ENCODE results near the gene SHISA7. TPM values are rescaled to one million over a fixed set of nuclear protein-coding genes. Genes with fewer than 3 reads are reported as not detected.

The SHISA7 gene
- total RNA-seq (1 to 10 TPM; 4.0 to 5.2 TPM), polyA plus RNA-seq (ENCODE audit: insufficient read length in 2 of 2) (10 to 100 TPM; 29.1 to 35.6 TPM)
- long read RNA-seq, donor 1, partial matches to known transcripts = 7 of 7 reads
- long read RNA-seq, donor 1, other reads (novel, unspliced or antisense) = 0 of 7 reads
- long read RNA-seq, donor 2 = 0 reads
- long read RNA-seq, donor 3, full-length matches to known transcripts = 2 of 2 reads
- long read RNA-seq, donor 3, partial matches to known transcripts = 0 of 2 reads
- long read RNA-seq, donor 3, other reads (novel, unspliced or antisense) = 0 of 2 reads
- long read RNA-seq, donor 4 = 0 reads

GRCh38 chr19:55443045-55443823, at the start of gene SHISA7:
SHISA7 (minus strand) TSS chr19:55443300; CDS start chr19:55442863, 437 bp downstream.
- DNase-seq (ENCODE audit: low read depth in 4 of 6, low spot score in 6 of 6) = peak in 2 of 6 donors; percentile 68 to 71

GRCh38 chr19:55492362-55492944, 49.4 kb upstream of the SHISA7 start:
- 39% methylated on average over 7 of the region's 12 CpGs for WGBS (ENCODE audit: insufficient coverage)
- H3K4me1 ChIP-seq (ENCODE audit: control insufficient read depth, insufficient read depth, low read length) = peaks cover 33% of the 10 kb centered on the region
- H3K36me3 ChIP-seq (ENCODE audit: control insufficient read depth, insufficient read depth, low read length) = peaks cover 12% of the 10 kb centered on the region
- no peak overlapping the region for H3K4me3 ChIP-seq (ENCODE audit: low read depth, low read length)
- peak in 1 of 6 donors; percentile 5 for DNase-seq (ENCODE audit: low read depth in 4 of 6, low spot score in 6 of 6)
- no peaks in the 10 kb centered on the region for H3K9me3 ChIP-seq (ENCODE audit: control insufficient read depth, insufficient read depth, low read length)
- no peak overlapping the region for H3K27ac ChIP-seq (ENCODE audit: low read depth, low read length)
- H3K27me3 ChIP-seq (ENCODE audit: control insufficient read depth, insufficient read depth, low read length) = peaks cover 6% of the 10 kb centered on the region

More at GRCh38 chr19:55443045-55443823, at the start of gene SHISA7:
- WGBS (ENCODE audit: insufficient coverage) = 5% methylated on average over 38 of the region's 43 CpGs
- Histone ChIP-seq H3K27ac (ENCODE audit: low read depth, low read length) (no peak within 1 kb of the TSS), H3K36me3 (ENCODE audit: control insufficient read depth, insufficient read depth, low read length) (peaks cover 31% of the 10 kb centered on the region), H3K27me3 (ENCODE audit: control insufficient read depth, insufficient read depth, low read length) (peaks cover 40% of the 10 kb centered on the region), H3K4me3 (ENCODE audit: low read depth, low read length) (no peak within 1 kb of the TSS), H3K9me3 (ENCODE audit: control insufficient read depth, insufficient read depth, low read length) (no peaks in the 10 kb centered on the region), H3K4me1 (ENCODE audit: control insufficient read depth, insufficient read depth, low read length) (peaks cover 58% of the 10 kb centered on the region)

- Histone ChIP-seq H3K4me3 (ENCODE audit: low read depth, low read length) (no peak overlapping the region), H3K4me1 (ENCODE audit: control insufficient read depth, insufficient read depth, low read length) (peaks cover 40% of the 10 kb centered on the region), H3K27me3 (ENCODE audit: control insufficient read depth, insufficient read depth, low read length) (peaks cover 6% of the 10 kb centered on the region), H3K27ac (ENCODE audit: low read depth, low read length) (no peak overlapping the region), H3K9me3 (ENCODE audit: control insufficient read depth, insufficient read depth, low read length) (no peaks in the 10 kb centered on the region), H3K36me3 (ENCODE audit: control insufficient read depth, insufficient read depth, low read length) (peaks cover 18% of the 10 kb centered on the region)
- WGBS (ENCODE audit: insufficient coverage) = 75% methylated on average over 21 of the region's 24 CpGs
- no peak for DNase-seq (ENCODE audit: low read depth in 4 of 6, low spot score in 6 of 6)
These were observed 48.7 kb upstream of the SHISA7 start for GRCh38 chr19:55491546-55492360.

- H3K4me1 ChIP-seq (ENCODE audit: control insufficient read depth, insufficient read depth, low read length) = peaks cover 48% of the 10 kb centered on the region
- 67% methylated on average over 45 of the region's 52 CpGs for WGBS (ENCODE audit: insufficient coverage)
These were observed 47.7 kb upstream of the SHISA7 start for GRCh38 chr19:55490478-55491432.

GRCh38 chr19:55489711-55490477, 46.8 kb upstream of the SHISA7 start:
- no peaks in the 10 kb centered on the region for H3K9me3 ChIP-seq (ENCODE audit: control insufficient read depth, insufficient read depth, low read length)
- H3K27me3 ChIP-seq (ENCODE audit: control insufficient read depth, insufficient read depth, low read length) = peaks cover 6% of the 10 kb centered on the region
- no peak overlapping the region for H3K4me3 ChIP-seq (ENCODE audit: low read depth, low read length)
- H3K4me1 ChIP-seq (ENCODE audit: control insufficient read depth, insufficient read depth, low read length) = peaks cover 54% of the 10 kb centered on the region
- WGBS (ENCODE audit: insufficient coverage) = 61% methylated on average over 13 of the region's 21 CpGs
- DNase-seq (ENCODE audit: low read depth in 4 of 6, low spot score in 6 of 6) = no peak
- H3K27ac ChIP-seq (ENCODE audit: low read depth, low read length) = no peak overlapping the region
- H3K36me3 ChIP-seq (ENCODE audit: control insufficient read depth, insufficient read depth, low read length) = peaks cover 30% of the 10 kb centered on the region

More at GRCh38 chr19:55490478-55491432, 47.7 kb upstream of the SHISA7 start:
- Histone ChIP-seq H3K27me3 (ENCODE audit: control insufficient read depth, insufficient read depth, low read length) (peaks cover 6% of the 10 kb centered on the region), H3K9me3 (ENCODE audit: control insufficient read depth, insufficient read depth, low read length) (no peaks in the 10 kb centered on the region), H3K27ac (ENCODE audit: low read depth, low read length) (no peak overlapping the region), H3K4me3 (ENCODE audit: low read depth, low read length) (no peak overlapping the region), H3K36me3 (ENCODE audit: control insufficient read depth, insufficient read depth, low read length) (peaks cover 28% of the 10 kb centered on the region)
- DNase-seq (ENCODE audit: low read depth in 4 of 6, low spot score in 6 of 6) = no peak

- peaks cover 4% of the 10 kb centered on the region for H3K27me3 ChIP-seq (ENCODE audit: control insufficient read depth, insufficient read depth, low read length)
- no peak overlapping the region for H3K27ac ChIP-seq (ENCODE audit: low read depth, low read length)
- WGBS (ENCODE audit: insufficient coverage) = 40% methylated on average over 35 of the region's 36 CpGs
- H3K9me3 ChIP-seq (ENCODE audit: control insufficient read depth, insufficient read depth, low read length) = no peaks in the 10 kb centered on the region
- H3K4me1 ChIP-seq (ENCODE audit: control insufficient read depth, insufficient read depth, low read length) = peaks cover 54% of the 10 kb centered on the region
- no peak overlapping the region for H3K4me3 ChIP-seq (ENCODE audit: low read depth, low read length)
- no peak for DNase-seq (ENCODE audit: low read depth in 4 of 6, low spot score in 6 of 6)
- H3K36me3 ChIP-seq (ENCODE audit: control insufficient read depth, insufficient read depth, low read length) = peaks cover 33% of the 10 kb centered on the region
These were observed 46.0 kb upstream of the SHISA7 start for GRCh38 chr19:55488986-55489710.

- H3K4me3 ChIP-seq (ENCODE audit: low read depth, low read length) = no peak within 1 kb of the TSS
- DNase-seq (ENCODE audit: low read depth in 4 of 6, low spot score in 6 of 6) = peak in 1 of 6 donors; percentile 6
- WGBS (ENCODE audit: insufficient coverage) = 11% methylated on average over 7 of the region's 21 CpGs
- H3K36me3 ChIP-seq (ENCODE audit: control insufficient read depth, insufficient read depth, low read length) = peaks cover 44% of the 10 kb centered on the region
- peaks cover under 1% of the 10 kb centered on the region for H3K27me3 ChIP-seq (ENCODE audit: control insufficient read depth, insufficient read depth, low read length)
- no peaks in the 10 kb centered on the region for H3K9me3 ChIP-seq (ENCODE audit: control insufficient read depth, insufficient read depth, low read length)
- peak within 1 kb of the TSS; percentile 80 for H3K27ac ChIP-seq (ENCODE audit: low read depth, low read length)
- peaks cover 56% of the 10 kb centered on the region for H3K4me1 ChIP-seq (ENCODE audit: control insufficient read depth, insufficient read depth, low read length)
These were observed 45.0 kb upstream of the SHISA7 start, which contains the start of gene SSC5D for GRCh38 chr19:55487924-55488687. SSC5D (plus strand) TSS chr19:55488436; CDS start chr19:55488590, 154 bp downstream.

Measured in spinal cord (tissue), 10 donors.